Fibroblast of lung (primary cell): ENCODE measurements around the gene RMDN2. TPM values are rescaled to one million over a fixed set of nuclear protein-coding genes. Genes with fewer than 3 reads are reported as not detected.

Experiments used
- DNase-seq, 2 donors: peaks; one replicate each; pipeline versions ENCODE4 v3.0.0 to v3.0.0-alpha.2; 2010; ENCODE audit warnings: low read depth in 2 of 2
- H2AFZ ChIP-seq: 2 replicates; pipeline ENCODE4 v1.5.1; 2012; ENCODE audit warnings: low read length, control low read depth, inconsistent platforms
- H3K27ac ChIP-seq: 2 replicates; pipeline ENCODE4 v1.5.1; 2011; ENCODE audit warnings: low read length, control low read depth; ENCODE audit not compliant: insufficient read depth
- H3K27me3 ChIP-seq: 2 replicates; pipeline ENCODE4 v1.5.1; 2011; ENCODE audit warnings: mild to moderate bottlenecking, low read length; ENCODE audit not compliant: control insufficient read depth, insufficient read depth
- H3K36me3 ChIP-seq: 2 replicates; pipeline ENCODE4 v1.5.1; 2011; ENCODE audit warnings: low read length; ENCODE audit not compliant: control insufficient read depth, insufficient read depth
- H3K4me1 ChIP-seq: 2 replicates; pipeline ENCODE4 v1.5.1; 2011; ENCODE audit warnings: low read length; ENCODE audit not compliant: control insufficient read depth, insufficient read depth; ENCODE audit errors: extremely low read depth
- H3K4me2 ChIP-seq: 2 replicates; pipeline ENCODE4 v1.5.1; 2011; ENCODE audit warnings: low read length, control low read depth; ENCODE audit not compliant: insufficient read depth; ENCODE audit errors: extremely low read depth
- H3K4me3 ChIP-seq, 4 experiments: fragments of 200-600 bp in 1 of 4; sonication (generic) in 1 of 4; replicated peaks in 1 of 4; 2 replicates each; pipeline ENCODE4 v1.5.1; 2011 to 2016; ENCODE audit warnings: low read length in 4 of 4, low read depth in 3 of 4, mild to moderate bottlenecking in 3 of 4, control low read depth in 2 of 4, inconsistent platforms in 1 of 4, mixed read lengths in 1 of 4; ENCODE audit not compliant: insufficient read depth in 1 of 4; ENCODE audit errors: control extremely low read depth in 1 of 4
- H3K79me2 ChIP-seq: 2 replicates; pipeline ENCODE4 v1.5.1; 2012; ENCODE audit warnings: mild to moderate bottlenecking, low read length, inconsistent platforms; ENCODE audit not compliant: control insufficient read depth, insufficient read depth
- H3K9ac ChIP-seq: 2 replicates; pipeline ENCODE4 v1.5.1; 2011; ENCODE audit warnings: mild to moderate bottlenecking, low read length, control low read depth; ENCODE audit not compliant: insufficient read depth
- H3K9me3 ChIP-seq: 2 replicates; pipeline ENCODE4 v1.5.1; 2012; ENCODE audit warnings: low read depth, low read length; ENCODE audit not compliant: control insufficient read depth, insufficient read depth
- H4K20me1 ChIP-seq: 2 replicates; pipeline ENCODE4 v1.5.1; 2011; ENCODE audit warnings: low read length; ENCODE audit not compliant: control insufficient read depth, insufficient read depth; ENCODE audit errors: extremely low read depth
- CTCF ChIP-seq, 2 donors: IDR thresholded peaks in 1 of 2; conservative IDR thresholded peaks in 1 of 2; 1 replicate in 1 of 2; 2 replicates in 1 of 2; pipeline ENCODE4 v1.5.1; 2011 to 2012; ENCODE audit warnings: low read length in 2 of 2, control low read depth in 1 of 2, inconsistent platforms in 1 of 2, low read depth in 1 of 2, mild to moderate bottlenecking in 1 of 2
- EZH2 ChIP-seq: IDR thresholded peaks from 2 replicates; pipeline ENCODE4 v1.5.1; 2012; ENCODE audit warnings: low read length, control low read depth, mild to moderate bottlenecking; ENCODE audit errors: missing control alignments
- polyA plus RNA-seq, 2 donors: library from polyadenylated mRNA; depleted of rRNA in 1 of 2; stranded (reverse) in 1 of 2; unstranded in 1 of 2; fragments of >200 nt; gene quantifications; 2 replicates each; pipeline ENCODE4 v1.2.1, GENCODE V29; 2011 to 2012; ENCODE audit warnings: missing spikeins in 1 of 2
- total RNA-seq: library from RNA; depleted of rRNA; stranded (reverse); fragments of >200 nt; gene quantifications from 2 replicates; pipeline ENCODE4 v1.2.1, GENCODE V29; 2014

Gene RMDN2
- total and polyA plus RNA-seq, 2 donors (not counting 1 experiment from before 2014, with no cell fraction given) = 5.4 to 9.2 TPM

DNA sequence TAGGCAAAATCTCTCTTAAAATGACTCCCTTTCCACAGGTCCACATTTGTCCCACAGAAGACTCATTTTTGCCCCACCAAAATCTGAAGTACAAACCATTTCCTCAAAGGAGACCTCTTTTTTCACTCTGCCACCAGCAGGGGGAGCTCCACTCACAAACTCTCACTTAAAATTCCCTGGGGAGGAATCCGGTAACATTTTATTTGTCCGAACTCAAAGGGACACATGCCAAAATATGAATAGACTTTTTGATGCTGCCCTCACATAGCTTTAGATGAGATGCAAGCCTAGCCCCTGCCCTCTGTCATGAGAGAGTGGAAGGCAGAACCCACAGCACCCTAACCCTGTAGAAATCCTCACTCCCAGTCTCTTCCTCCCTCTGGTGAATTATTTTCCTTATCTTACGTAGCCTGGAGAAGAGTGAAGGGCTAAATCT lies 57.1 kb downstream of the RMDN2 start:
- peak; percentile 50 to 81 for DNase-seq
- TF ChIP-seq EZH2 (no peak), CTCF (conservative IDR thresholded peaks at IDR 0.05 in 1 of 2, IDR thresholded peaks at IDR 0.05 in 1 of 2; ENCODE audit: low read depth in 1 of 2, low read length in 2 of 2) (peak; percentile 80 to 87)
- Histone ChIP-seq H3K27me3 (no peaks in the 10 kb centered on the region), H3K79me2 (no peaks in the 10 kb centered on the region), H2AFZ (peak overlapping the region; percentile 72), H3K4me3 (peak overlapping the region in 1 of 4 experiments; percentile 9), H4K20me1 (no peaks in the 10 kb centered on the region), H3K9me3 (no peaks in the 10 kb centered on the region), H3K36me3 (no peaks in the 10 kb centered on the region), H3K27ac (no peak overlapping the region), H3K9ac (no peak overlapping the region), H3K4me1 (peaks cover 2% of the 10 kb centered on the region), H3K4me2 (peak overlapping the region; percentile 73)

DNA sequence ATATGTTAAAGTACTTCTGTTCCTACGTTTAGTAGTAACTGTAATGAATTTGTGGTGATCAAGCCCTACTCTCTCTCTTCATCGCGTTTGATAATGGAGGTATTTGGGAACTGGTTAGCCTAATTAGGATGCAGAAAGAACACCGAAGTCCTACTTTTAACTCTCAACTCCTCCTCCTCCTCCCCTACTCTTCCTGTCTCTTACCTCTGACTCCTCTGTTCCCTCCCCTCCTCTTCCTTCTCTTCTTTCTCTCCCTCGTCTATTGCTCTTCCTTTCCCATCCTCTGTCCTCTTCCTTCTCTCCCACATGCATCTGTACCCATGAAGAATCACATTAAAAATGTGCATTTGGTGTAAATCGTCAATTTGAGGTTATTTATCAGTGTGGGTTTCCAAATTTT lies 57.8 kb downstream of the RMDN2 start:
- no peak for DNase-seq
- H3K4me2 ChIP-seq = no peak overlapping the region
- no peaks in the 10 kb centered on the region for H3K27me3 ChIP-seq

DNA sequence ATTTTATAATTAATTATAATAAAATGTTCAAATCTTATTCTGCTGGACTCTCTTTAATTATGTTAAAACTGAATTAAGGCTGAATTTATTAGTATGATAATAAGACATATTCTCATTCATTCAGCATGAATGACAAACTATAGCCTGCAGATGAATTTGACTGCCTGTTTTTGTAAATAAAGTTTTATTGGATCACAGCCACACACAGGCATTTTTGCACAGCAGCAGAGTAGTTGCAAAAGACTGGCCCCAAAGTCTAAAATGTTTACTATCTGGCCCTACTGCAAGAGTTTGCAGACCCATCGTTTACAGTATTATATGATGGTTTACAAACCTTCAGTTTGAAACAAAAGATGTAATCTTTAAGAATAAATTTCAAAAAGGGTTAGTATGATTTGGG lies 58.6 kb downstream of the RMDN2 start:
- peaks cover 2% of the 10 kb centered on the region for H3K4me1 ChIP-seq
- H3K4me3 ChIP-seq = no peak overlapping the region
- no peak overlapping the region for H2AFZ ChIP-seq
- H3K27me3 ChIP-seq = no peaks in the 10 kb centered on the region
- H3K9me3 ChIP-seq = no peaks in the 10 kb centered on the region
- no peak overlapping the region for H3K27ac ChIP-seq
- no peaks in the 10 kb centered on the region for H3K36me3 ChIP-seq
- no peak for TF ChIP-seq EZH2
- no peak for TF ChIP-seq CTCF (conservative IDR thresholded peaks at IDR 0.05 in 1 of 2, IDR thresholded peaks at IDR 0.05 in 1 of 2; ENCODE audit: low read depth in 1 of 2, low read length in 2 of 2)
- H3K4me2 ChIP-seq = no peak overlapping the region
- H3K9ac ChIP-seq = no peak overlapping the region
- DNase-seq = peak in 1 of 2 donors; percentile 34
- no peaks in the 10 kb centered on the region for H4K20me1 ChIP-seq
- no peaks in the 10 kb centered on the region for H3K79me2 ChIP-seq

More for the DNA sequence above, 57.8 kb downstream of the RMDN2 start:
- Histone ChIP-seq H3K27ac (no peak overlapping the region), H3K4me3 (no peak overlapping the region), H3K9me3 (no peaks in the 10 kb centered on the region), H3K9ac (no peak overlapping the region), H2AFZ (no peak overlapping the region), H3K36me3 (no peaks in the 10 kb centered on the region), H3K79me2 (no peaks in the 10 kb centered on the region), H3K4me1 (peaks cover 2% of the 10 kb centered on the region), H4K20me1 (no peaks in the 10 kb centered on the region)
- TF ChIP-seq EZH2 (no peak), CTCF (conservative IDR thresholded peaks at IDR 0.05 in 1 of 2, IDR thresholded peaks at IDR 0.05 in 1 of 2; ENCODE audit: low read depth in 1 of 2, low read length in 2 of 2) (no peak)
